Measurements from ENCODE around the gene FILIP1L. TPM values are rescaled to one million over a fixed set of nuclear protein-coding genes. Genes with fewer than 3 reads are reported as not detected.

FILIP1L gene
- total and polyA plus RNA-seq, 2 donors from 2014 or later: 5.5 to 25.5 TPM

- intact Hi-C loops (cut with DNase I): no loop called here
- Histone ChIP-seq H3K27ac (ENCODE audit: low read depth in 2 of 2, low read length in 2 of 2) (no peak overlapping the region), H3K9me3 (ENCODE audit: control insufficient read depth in 2 of 3, insufficient read depth in 1 of 3, low read length in 3 of 3) (no peaks in the 10 kb centered on the region), H3K4me3 (ENCODE audit: low read length in 3 of 3) (no peak overlapping the region), H3K27me3 (ENCODE audit: control insufficient read depth, insufficient read depth, low read length) (no peaks in the 10 kb centered on the region), H3K36me3 (ENCODE audit: control insufficient read depth in 2 of 3, insufficient read depth in 3 of 3, low read length in 3 of 3) (no peaks in the 10 kb centered on the region), H3K9ac (ENCODE audit: low read length in 3 of 3) (no peak overlapping the region), H3K4me1 (ENCODE audit: control insufficient read depth in 2 of 3, insufficient read depth in 2 of 3, low read depth in 1 of 3, low read length in 3 of 3) (peaks cover 0 to 3% (median 0%) of the 10 kb centered on the region in 3 donors)
- DNase-seq: no peak
- FAIRE-seq: no peak
- TF ChIP-seq CTCF (IDR thresholded peaks at IDR 0.05; ENCODE audit: borderline replicate concordance, extremely low read depth, insufficient read depth): no peak
These were observed 8.8 kb upstream of the FILIP1L start for GRCh38 chr3:100123112-100123511.

- Histone ChIP-seq H3K27ac (ENCODE audit: low read depth in 2 of 2, low read length in 2 of 2) (no peak overlapping the region), H3K27me3 (ENCODE audit: control insufficient read depth, insufficient read depth, low read length) (no peaks in the 10 kb centered on the region), H3K9me3 (ENCODE audit: control insufficient read depth in 2 of 3, insufficient read depth in 1 of 3, low read length in 3 of 3) (no peaks in the 10 kb centered on the region), H3K36me3 (ENCODE audit: control insufficient read depth in 2 of 3, insufficient read depth in 3 of 3, low read length in 3 of 3) (no peaks in the 10 kb centered on the region), H3K9ac (ENCODE audit: low read length in 3 of 3) (no peak overlapping the region), H3K4me3 (ENCODE audit: low read length in 3 of 3) (no peak overlapping the region), H3K4me1 (ENCODE audit: control insufficient read depth in 2 of 3, insufficient read depth in 2 of 3, low read depth in 1 of 3, low read length in 3 of 3) (peaks cover 0 to 3% (median 0%) of the 10 kb centered on the region in 3 donors)
- no peak for TF ChIP-seq CTCF (IDR thresholded peaks at IDR 0.05; ENCODE audit: borderline replicate concordance, extremely low read depth, insufficient read depth)
- FAIRE-seq: no peak
- intact Hi-C loops (cut with DNase I): no loop called here
- no peak for DNase-seq
These were observed 8.0 kb upstream of the FILIP1L start for GRCh38 chr3:100122321-100122720.

DNA sequence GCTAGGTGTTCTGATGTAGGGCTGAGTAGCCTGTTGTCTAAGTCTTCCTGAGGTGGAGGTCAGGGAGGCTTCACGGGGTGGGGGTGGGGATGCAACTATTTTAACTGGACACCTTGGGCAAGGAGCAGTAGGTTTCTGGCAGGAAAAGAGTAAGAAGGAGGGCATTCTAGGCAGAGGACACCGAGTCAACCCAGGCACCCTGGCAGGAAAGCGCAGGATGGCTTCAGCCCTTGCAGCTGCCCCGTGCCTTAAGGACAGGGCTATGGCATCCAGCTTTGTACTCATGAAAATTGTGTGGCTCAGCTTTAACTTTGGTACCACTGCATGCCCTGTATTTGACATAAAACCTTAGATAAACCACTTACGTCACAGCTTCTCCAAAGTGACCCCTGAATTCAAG, 6.4 kb upstream of the FILIP1L start:
- TF ChIP-seq CTCF (IDR thresholded peaks at IDR 0.05; ENCODE audit: borderline replicate concordance, extremely low read depth, insufficient read depth): no peak

DNA sequence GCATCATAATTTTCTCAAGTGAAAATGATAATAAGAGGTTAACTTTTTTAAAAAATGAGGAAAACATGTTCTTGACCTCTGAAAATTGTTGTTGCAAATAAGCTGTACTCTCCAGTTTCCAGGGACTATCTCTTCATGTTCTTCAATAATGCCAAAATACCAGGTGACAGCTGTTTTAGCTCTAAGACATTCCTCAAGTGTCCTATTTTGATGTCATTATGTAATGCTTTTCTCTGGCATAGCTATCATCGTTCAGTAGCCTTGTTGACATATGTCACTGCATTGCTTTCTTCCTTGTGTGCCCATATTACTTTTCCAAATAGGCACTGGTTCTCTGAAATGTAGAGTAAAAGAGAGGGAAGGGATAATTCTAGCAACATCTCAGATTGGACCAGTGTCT, 5.7 kb upstream of the FILIP1L start:
- no peak for FAIRE-seq
- no peak for TF ChIP-seq CTCF (IDR thresholded peaks at IDR 0.05; ENCODE audit: borderline replicate concordance, extremely low read depth, insufficient read depth)

More for the DNA sequence above, 6.4 kb upstream of the FILIP1L start:
- Histone ChIP-seq H3K9me3 (ENCODE audit: control insufficient read depth in 2 of 3, insufficient read depth in 1 of 3, low read length in 3 of 3) (no peaks in the 10 kb centered on the region), H3K9ac (ENCODE audit: low read length in 3 of 3) (no peak overlapping the region), H3K4me3 (ENCODE audit: low read length in 3 of 3) (no peak overlapping the region), H3K36me3 (ENCODE audit: control insufficient read depth in 2 of 3, insufficient read depth in 3 of 3, low read length in 3 of 3) (no peaks in the 10 kb centered on the region), H3K27me3 (ENCODE audit: control insufficient read depth, insufficient read depth, low read length) (no peaks in the 10 kb centered on the region), H3K4me1 (ENCODE audit: control insufficient read depth in 2 of 3, insufficient read depth in 2 of 3, low read depth in 1 of 3, low read length in 3 of 3) (peaks cover 0 to 3% (median 0%) of the 10 kb centered on the region in 3 donors), H3K27ac (ENCODE audit: low read depth in 2 of 2, low read length in 2 of 2) (no peak overlapping the region)
- DNase-seq (no peak), FAIRE-seq (no peak)
- intact Hi-C loops (cut with DNase I): no loop called here

More for the DNA sequence above, 5.7 kb upstream of the FILIP1L start:
- Histone ChIP-seq H3K36me3 (ENCODE audit: control insufficient read depth in 2 of 3, insufficient read depth in 3 of 3, low read length in 3 of 3) (no peaks in the 10 kb centered on the region), H3K9ac (ENCODE audit: low read length in 3 of 3) (no peak overlapping the region), H3K4me1 (ENCODE audit: control insufficient read depth in 2 of 3, insufficient read depth in 2 of 3, low read depth in 1 of 3, low read length in 3 of 3) (no peaks in the 10 kb centered on the region), H3K4me3 (ENCODE audit: low read length in 3 of 3) (no peak overlapping the region), H3K9me3 (ENCODE audit: control insufficient read depth in 2 of 3, insufficient read depth in 1 of 3, low read length in 3 of 3) (no peaks in the 10 kb centered on the region), H3K27ac (ENCODE audit: low read depth in 2 of 2, low read length in 2 of 2) (no peak overlapping the region), H3K27me3 (ENCODE audit: control insufficient read depth, insufficient read depth, low read length) (no peaks in the 10 kb centered on the region)
- DNase-seq: no peak
- intact Hi-C loops (cut with DNase I): no loop called here
